WI38 (cell line): ENCODE results near the gene HES2.
"Not testable (repeated sequence)": the region's sequence is repeated elsewhere in the genome, so short reads cannot be mapped to it uniquely, and the experiment has no call there.

Experiments
- H3K4me3 ChIP-seq: 2 replicates; pipeline ENCODE4 v1.5.1; 2011; ENCODE audit warnings: low read depth, mild to moderate bottlenecking, control low read depth, low read length
- TF ChIP-seq, protein P1 (sequence below): IDR thresholded peaks from 2 replicates; pipeline ENCODE4 v1.5.1; 2012; ENCODE audit warnings: low read depth, mild to moderate bottlenecking, control low read depth, low read length

Gene HES2

DNA sequence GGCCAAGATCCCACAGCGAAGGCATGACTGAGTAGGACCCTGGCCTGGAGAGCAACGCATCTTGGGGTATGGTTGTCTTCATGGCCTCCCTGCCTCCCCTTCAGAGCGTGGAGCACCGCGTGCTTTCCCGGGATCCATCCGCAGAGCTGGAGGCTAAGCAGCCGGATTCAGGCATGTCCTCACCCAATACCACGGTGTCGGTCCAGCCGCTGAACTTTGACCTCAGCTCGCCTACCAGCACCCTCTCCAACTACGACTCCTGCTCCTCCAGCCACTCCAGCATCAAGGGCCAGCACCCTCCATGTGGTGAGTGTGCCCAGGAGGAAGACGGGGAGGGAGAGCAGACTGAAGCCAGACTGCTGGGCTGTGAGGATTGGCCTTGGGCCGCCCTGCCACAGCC lies 24.7 kb upstream of the HES2 start:
- TF ChIP-seq, protein P1, sequence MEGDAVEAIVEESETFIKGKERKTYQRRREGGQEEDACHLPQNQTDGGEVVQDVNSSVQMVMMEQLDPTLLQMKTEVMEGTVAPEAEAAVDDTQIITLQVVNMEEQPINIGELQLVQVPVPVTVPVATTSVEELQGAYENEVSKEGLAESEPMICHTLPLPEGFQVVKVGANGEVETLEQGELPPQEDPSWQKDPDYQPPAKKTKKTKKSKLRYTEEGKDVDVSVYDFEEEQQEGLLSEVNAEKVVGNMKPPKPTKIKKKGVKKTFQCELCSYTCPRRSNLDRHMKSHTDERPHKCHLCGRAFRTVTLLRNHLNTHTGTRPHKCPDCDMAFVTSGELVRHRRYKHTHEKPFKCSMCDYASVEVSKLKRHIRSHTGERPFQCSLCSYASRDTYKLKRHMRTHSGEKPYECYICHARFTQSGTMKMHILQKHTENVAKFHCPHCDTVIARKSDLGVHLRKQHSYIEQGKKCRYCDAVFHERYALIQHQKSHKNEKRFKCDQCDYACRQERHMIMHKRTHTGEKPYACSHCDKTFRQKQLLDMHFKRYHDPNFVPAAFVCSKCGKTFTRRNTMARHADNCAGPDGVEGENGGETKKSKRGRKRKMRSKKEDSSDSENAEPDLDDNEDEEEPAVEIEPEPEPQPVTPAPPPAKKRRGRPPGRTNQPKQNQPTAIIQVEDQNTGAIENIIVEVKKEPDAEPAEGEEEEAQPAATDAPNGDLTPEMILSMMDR: no peak
- no peak overlapping the region for H3K4me3 ChIP-seq

DNA sequence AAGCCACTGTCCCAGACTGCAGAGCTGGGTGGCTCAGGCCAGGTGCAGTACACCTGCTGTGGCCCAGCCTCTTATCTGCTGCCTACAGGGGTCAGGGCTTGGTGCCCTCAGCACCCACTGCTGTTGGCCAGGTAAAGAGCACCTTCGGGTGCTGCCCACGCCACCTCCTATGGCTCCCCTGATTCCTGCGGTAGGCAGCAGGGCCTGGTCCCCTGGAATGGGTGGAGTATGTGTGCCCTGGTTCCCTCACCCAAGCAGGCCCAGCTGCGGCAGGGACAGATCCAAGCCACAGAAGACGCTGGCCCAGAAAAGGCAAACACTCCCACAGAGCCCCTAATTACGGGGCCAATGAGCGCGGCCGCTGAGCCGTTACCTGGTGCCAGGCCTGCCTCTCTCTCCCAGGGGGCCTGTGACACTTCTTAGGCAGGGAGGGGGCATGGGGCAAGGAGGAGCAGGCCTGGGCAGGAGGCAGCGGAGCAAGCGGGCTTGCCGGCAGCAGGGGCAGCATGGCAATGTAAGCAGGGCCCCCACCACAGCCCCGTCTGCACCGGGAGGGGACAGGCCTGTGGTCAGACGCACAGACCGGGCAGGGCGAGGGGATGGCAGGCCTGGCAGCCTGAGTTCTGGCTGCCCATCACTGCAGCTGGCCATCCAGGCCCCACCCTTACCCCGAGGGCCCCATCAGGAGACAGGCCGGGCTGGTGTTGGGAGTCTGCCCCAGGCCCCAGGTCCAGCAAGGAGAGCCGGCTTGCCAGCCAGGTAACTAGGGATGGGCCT lies 23.8 kb upstream of the HES2 start:
- TF ChIP-seq, protein P1: no peak
- no peak overlapping the region for H3K4me3 ChIP-seq

DNA sequence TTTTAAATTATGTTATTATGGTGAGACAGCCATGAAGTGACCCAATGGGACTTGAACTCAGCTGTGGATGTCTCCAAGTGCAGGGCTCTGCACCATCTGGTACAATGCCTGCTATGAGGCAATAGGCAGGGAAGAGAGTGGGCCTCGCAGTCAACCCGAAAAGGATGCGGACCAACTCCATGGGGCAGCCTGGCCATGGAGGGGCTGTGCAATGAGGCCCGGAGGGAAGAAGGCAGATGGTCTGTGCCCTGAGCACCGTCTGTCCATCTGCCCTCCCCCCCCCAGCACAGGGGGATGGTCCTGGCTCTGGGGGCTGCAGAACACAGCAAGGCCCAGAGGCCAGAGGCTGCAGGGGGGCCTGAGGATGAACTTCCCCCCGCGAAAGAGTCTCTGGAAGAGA lies 21.9 kb upstream of the HES2 start:
- no peak overlapping the region for H3K4me3 ChIP-seq

DNA sequence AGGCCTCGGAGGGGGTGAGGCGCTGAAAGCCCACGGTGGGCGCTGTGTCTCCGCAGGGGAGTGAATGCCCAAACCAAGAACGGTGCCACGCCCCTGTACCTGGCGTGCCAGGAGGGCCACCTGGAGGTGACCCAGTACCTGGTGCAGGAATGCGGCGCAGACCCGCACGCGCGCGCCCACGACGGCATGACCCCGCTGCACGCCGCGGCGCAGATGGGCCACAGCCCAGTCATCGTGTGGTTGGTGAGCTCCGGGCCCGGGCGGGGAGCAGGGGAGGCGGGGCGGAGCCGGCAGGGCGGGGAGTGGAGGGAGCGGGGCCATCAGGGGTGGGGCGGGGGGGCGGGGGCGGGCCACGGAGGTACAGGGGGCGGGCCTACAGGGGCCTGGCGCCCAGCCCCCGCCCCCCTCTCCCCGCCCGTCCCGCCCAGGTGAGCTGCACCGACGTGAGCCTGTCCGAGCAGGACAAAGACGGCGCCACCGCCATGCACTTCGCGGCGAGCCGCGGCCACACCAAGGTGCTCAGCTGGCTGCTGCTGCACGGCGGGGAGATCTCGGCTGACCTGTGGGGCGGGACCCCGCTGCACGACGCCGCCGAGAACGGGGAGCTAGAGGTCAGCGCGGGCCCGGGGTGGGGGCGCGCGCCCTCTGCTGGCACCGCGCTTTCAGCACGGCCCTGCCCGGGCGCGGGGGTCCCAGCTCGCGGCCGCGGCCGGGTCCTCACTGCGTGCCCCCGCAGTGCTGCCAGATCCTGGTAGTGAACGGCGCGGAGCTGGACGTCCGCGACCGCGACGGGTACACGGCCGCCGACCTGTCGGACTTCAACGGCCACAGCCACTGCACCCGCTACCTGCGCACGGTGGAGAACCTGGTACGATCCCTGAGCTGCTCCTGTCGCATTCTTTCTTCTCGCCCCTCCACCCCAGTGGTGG lies 20.7 kb upstream of the HES2 start:
- H3K4me3 ChIP-seq: no peak overlapping the region
- TF ChIP-seq, protein P1: no peak

More for the DNA sequence above, 21.9 kb upstream of the HES2 start:
- TF ChIP-seq, protein P1: no peak

DNA sequence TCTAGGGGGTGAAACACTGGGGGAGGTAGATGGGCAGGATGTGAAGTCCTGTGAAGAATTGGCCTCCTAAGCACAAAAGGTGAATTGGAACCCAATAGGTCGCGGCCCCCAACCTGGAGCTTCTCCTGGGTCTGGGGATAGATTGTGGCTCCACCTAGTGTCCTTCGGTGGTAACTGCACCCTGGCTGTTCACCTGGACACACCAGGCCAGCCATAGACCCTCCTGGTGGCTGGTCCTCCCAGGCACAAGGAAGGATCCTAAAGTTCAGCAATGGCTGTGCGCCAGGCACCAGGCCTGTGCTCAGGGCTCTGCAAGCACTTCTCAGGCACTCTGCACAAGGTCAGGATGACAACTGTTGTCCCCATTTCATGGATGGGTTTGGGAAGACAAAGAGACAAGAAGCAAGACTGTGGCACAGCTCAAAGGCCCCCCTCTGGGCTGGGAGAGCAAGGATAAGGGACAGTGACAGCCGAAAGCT lies 18.4 kb upstream of the HES2 start:
- no peak overlapping the region for H3K4me3 ChIP-seq

DNA sequence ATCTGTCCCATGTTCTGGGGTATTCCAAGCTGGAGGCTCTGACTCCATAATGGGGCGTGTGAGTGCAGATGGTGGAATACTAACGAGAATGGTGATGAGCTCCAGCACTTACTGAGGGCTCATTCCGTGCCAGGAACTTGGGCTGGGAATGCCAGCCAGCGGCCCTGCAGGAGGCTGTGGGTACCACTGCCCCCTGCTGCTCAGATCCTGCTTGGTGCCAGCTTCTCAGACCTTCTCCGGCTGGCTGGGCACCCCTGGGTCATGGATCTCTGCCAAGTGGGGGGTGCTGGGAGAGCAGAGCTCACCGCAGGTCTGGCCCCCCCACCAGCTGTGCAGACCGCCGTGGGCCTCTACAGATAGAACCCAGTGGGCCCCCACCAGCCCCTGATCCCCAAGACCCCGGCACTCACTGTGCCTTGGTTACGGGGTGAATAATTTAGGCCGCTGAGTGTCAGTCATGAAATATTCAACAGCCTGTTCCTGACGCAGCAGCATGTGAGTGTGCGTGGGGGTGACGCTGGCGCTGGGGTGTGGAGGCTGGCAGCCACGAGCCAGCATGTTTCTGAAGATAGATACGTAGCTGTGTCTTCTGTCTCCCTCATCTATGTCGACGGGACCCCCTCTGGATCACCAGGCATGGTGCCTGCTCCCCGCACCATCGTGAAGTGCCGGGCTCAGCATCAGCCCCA lies 17.4 kb upstream of the HES2 start:
- H3K4me3 ChIP-seq: not testable (repeated sequence)

More for the DNA sequence above, 18.4 kb upstream of the HES2 start:
- TF ChIP-seq, protein P1: peak; percentile 94

DNA sequence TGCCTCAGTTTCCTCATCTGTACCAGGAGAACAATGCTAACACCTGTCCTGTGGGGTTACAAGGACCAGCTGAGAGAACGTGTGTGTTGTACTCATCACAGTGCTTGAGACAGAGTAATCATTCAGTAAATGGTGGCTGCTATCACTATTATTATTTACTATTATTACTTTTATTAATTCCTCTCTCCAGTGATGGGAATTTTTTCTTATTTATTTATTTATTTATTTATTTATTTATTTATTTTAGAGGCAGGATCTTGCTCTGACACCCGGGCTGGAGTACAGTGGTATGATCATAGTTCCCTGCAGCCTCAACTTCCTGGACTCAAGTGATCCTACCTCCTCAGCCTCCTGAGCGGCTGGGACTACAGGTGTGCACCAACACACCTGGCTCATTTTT lies 16.6 kb upstream of the HES2 start:
- not testable (repeated sequence) for H3K4me3 ChIP-seq
